ENCODE data around the gene INVS. TPM values are rescaled to one million over a fixed set of nuclear protein-coding genes. Genes with fewer than 3 reads are reported as not detected.
A peak's percentile ranks its signal among the peaks of the same experiment; 100 is the strongest.

INVS gene
- total and polyA plus RNA-seq, 2 donors (not counting 1 experiment from before 2014, with no cell fraction given) = 13.9 to 37.0 TPM

DNA sequence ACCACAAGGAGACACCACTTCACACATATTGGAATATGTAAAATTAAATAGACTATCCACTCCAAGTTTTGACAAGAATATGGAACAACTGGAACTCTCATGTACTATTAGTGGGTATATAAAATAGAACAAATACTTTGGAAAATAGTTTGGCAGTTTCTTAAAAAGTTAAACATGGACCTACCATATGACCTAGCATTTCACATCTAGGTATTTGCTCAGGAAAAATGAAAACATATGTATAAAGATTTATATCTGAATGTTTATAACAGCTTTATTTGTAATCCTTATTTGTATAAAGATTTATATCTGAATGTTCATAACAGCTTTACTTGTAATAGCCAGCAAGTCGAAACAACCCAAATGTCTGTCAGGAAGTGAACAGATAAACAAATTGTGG, 49.5 kb upstream of the INVS start:
- no peak overlapping the region for H3K27ac Mint-ChIP-seq
- DNase-seq = no peak
- no peaks in the 10 kb centered on the region for H4K20me1 ChIP-seq (ENCODE audit: control insufficient read depth, insufficient read depth, low read length, poor library complexity, severe bottlenecking)
- peaks cover 4 to 31% of the 10 kb centered on the region in 2 experiments for H3K36me3 ChIP-seq (replicated peaks in 1 of 2; ENCODE audit: control extremely low read depth in 1 of 2, control insufficient read depth in 1 of 2, extremely low read depth in 1 of 2, insufficient read depth in 2 of 2, low read length in 1 of 2)
- H3K4me3 Mint-ChIP-seq = no peak overlapping the region
- ChIA-PET CTCF (interaction anchor here (0.7 kb wide), 1 partner anchor 10 kb away, joined by 4 read pairs; no protein-coding TSS in a partner anchor), POLR2A (no interaction called here)
- H2AFZ ChIP-seq (ENCODE audit: insufficient read depth, low read depth, low read length, poor library complexity, severe bottlenecking) = no peak overlapping the region
- H3K4me1 ChIP-seq (ENCODE audit: control insufficient read depth in 2 of 2, insufficient read depth in 2 of 2, low read length in 2 of 2) = peaks cover 7 to 13% of the 10 kb centered on the region in 2 donors
- H3K27me3 Mint-ChIP-seq = no peaks in the 10 kb centered on the region
- no CpG with 5 or more reads among the region's 1 CpG for WGBS (ENCODE audit: insufficient coverage)
- TF ChIP-seq, protein P1, sequence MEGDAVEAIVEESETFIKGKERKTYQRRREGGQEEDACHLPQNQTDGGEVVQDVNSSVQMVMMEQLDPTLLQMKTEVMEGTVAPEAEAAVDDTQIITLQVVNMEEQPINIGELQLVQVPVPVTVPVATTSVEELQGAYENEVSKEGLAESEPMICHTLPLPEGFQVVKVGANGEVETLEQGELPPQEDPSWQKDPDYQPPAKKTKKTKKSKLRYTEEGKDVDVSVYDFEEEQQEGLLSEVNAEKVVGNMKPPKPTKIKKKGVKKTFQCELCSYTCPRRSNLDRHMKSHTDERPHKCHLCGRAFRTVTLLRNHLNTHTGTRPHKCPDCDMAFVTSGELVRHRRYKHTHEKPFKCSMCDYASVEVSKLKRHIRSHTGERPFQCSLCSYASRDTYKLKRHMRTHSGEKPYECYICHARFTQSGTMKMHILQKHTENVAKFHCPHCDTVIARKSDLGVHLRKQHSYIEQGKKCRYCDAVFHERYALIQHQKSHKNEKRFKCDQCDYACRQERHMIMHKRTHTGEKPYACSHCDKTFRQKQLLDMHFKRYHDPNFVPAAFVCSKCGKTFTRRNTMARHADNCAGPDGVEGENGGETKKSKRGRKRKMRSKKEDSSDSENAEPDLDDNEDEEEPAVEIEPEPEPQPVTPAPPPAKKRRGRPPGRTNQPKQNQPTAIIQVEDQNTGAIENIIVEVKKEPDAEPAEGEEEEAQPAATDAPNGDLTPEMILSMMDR (IDR thresholded peaks at IDR 0.05) = no peak
- TF ChIP-seq EZH2 (IDR thresholded peaks at IDR 0.05; ENCODE audit: borderline replicate concordance, insufficient read depth, low read depth, low read length, poor library complexity, severe bottlenecking) = no peak
- H3K4me1 Mint-ChIP-seq = peaks cover 31% of the 10 kb centered on the region
- H3K4me3 ChIP-seq (ENCODE audit: control extremely low read depth in 1 of 5, extremely low read depth in 1 of 5, insufficient read depth in 1 of 5, low read depth in 2 of 5, low read length in 4 of 5) = no peak overlapping the region
- no peak overlapping the region for H3K4me2 ChIP-seq (replicated peaks; ENCODE audit: low read depth, low read length, poor library complexity, severe bottlenecking)
- H3K27ac ChIP-seq (ENCODE audit: low read length in 2 of 2) = no peak overlapping the region
- intact Hi-C loops (cut with micrococcal nuclease) = no loop called here
- H3K79me2 ChIP-seq (ENCODE audit: control insufficient read depth, insufficient read depth, low read length) = peaks cover 76% of the 10 kb centered on the region
- no peaks in the 10 kb centered on the region for H3K27me3 ChIP-seq (replicated peaks in 1 of 4; ENCODE audit: control extremely low read depth in 1 of 4, control insufficient read depth in 3 of 4, insufficient read depth in 4 of 4, low read length in 3 of 4)
- H3K9ac ChIP-seq (ENCODE audit: low read length) = no peak overlapping the region
- ATAC-seq (ENCODE audit: low read depth) = no peak
- H3K9me3 Mint-ChIP-seq (ENCODE audit: insufficient read depth) = no peaks in the 10 kb centered on the region
- H3K9me3 ChIP-seq (ENCODE audit: control extremely low read depth in 1 of 3, control insufficient read depth in 2 of 3, insufficient read depth in 1 of 3, low read length in 2 of 3) = no peaks in the 10 kb centered on the region

DNA sequence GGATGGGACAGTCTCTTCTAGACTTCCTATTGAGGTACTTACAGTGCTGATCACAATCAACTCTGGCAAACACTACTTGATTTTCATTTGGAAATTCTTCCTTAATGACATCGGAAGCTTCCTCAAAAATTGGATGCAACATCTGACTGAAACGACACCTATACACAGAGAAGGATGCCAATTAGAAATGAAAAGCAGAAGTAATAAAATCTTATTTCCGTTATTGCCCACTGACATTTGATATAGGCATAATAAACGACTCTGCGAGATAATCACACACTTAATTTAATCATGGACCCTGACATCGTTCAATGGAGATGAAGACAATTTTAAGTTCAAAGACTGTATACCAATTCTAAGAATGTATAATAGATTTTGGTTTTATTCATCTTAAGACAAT, 46.7 kb upstream of the INVS start:
- no peaks in the 10 kb centered on the region for H3K27me3 Mint-ChIP-seq
- Histone ChIP-seq H3K9ac (ENCODE audit: low read length) (no peak overlapping the region), H3K36me3 (replicated peaks in 1 of 2; ENCODE audit: control extremely low read depth in 1 of 2, control insufficient read depth in 1 of 2, extremely low read depth in 1 of 2, insufficient read depth in 2 of 2, low read length in 1 of 2) (peaks cover 4 to 26% of the 10 kb centered on the region in 2 experiments), H2AFZ (ENCODE audit: insufficient read depth, low read depth, low read length, poor library complexity, severe bottlenecking) (no peak overlapping the region), H3K79me2 (ENCODE audit: control insufficient read depth, insufficient read depth, low read length) (peaks cover 70% of the 10 kb centered on the region), H3K9me3 (ENCODE audit: control extremely low read depth in 1 of 3, control insufficient read depth in 2 of 3, insufficient read depth in 1 of 3, low read length in 2 of 3) (no peaks in the 10 kb centered on the region), H3K4me2 (replicated peaks; ENCODE audit: low read depth, low read length, poor library complexity, severe bottlenecking) (peak overlapping the region; percentile 49), H3K4me1 (ENCODE audit: control insufficient read depth in 2 of 2, insufficient read depth in 2 of 2, low read length in 2 of 2) (peaks cover 13 to 23% of the 10 kb centered on the region in 2 donors), H4K20me1 (ENCODE audit: control insufficient read depth, insufficient read depth, low read length, poor library complexity, severe bottlenecking) (no peaks in the 10 kb centered on the region), H3K27me3 (replicated peaks in 1 of 4; ENCODE audit: control extremely low read depth in 1 of 4, control insufficient read depth in 3 of 4, insufficient read depth in 4 of 4, low read length in 3 of 4) (no peaks in the 10 kb centered on the region), H3K27ac (ENCODE audit: low read length in 2 of 2) (peak overlapping the region in 1 of 2 donors; percentile 10), H3K4me3 (ENCODE audit: control extremely low read depth in 1 of 5, extremely low read depth in 1 of 5, insufficient read depth in 1 of 5, low read depth in 2 of 5, low read length in 4 of 5) (no peak overlapping the region)
- no CpG with 5 or more reads among the region's 6 CpGs for WGBS (ENCODE audit: insufficient coverage)
- intact Hi-C loops (cut with micrococcal nuclease) = no loop called here
- H3K9me3 Mint-ChIP-seq (ENCODE audit: insufficient read depth) = no peaks in the 10 kb centered on the region
- CTCF ChIA-PET = interaction anchor here (0.6 kb wide), 1 partner anchor 234 kb away, joined by 3 read pairs; no protein-coding TSS in a partner anchor
- H3K27ac Mint-ChIP-seq = peak overlapping the region; percentile 0
- peaks cover 35% of the 10 kb centered on the region for H3K4me1 Mint-ChIP-seq
- POLR2A ChIA-PET = no interaction called here
- DNase-seq (peak; percentile 51), ATAC-seq (ENCODE audit: low read depth) (peak; percentile 39)
- peak overlapping the region; percentile 29 for H3K4me3 Mint-ChIP-seq
- TF ChIP-seq EZH2 (IDR thresholded peaks at IDR 0.05; ENCODE audit: borderline replicate concordance, insufficient read depth, low read depth, low read length, poor library complexity, severe bottlenecking) = no peak
- TF ChIP-seq, protein P1 (IDR thresholded peaks at IDR 0.05) = no peak
